HepG2 (cell line): ENCODE results near the gene SLC6A4. TPM values are rescaled to one million over a fixed set of nuclear protein-coding genes. Genes with fewer than 3 reads are reported as not detected.

Experiments
- HDAC1 ChIP-seq: sonication (generic); formaldehyde crosslinking; IDR thresholded peaks from 2 replicates; pipeline ENCODE4 v1.5.1; 2020; ENCODE audit warnings: mild to moderate bottlenecking, missing genetic modification reagents
- HOXA9 ChIP-seq: sonication (generic); formaldehyde crosslinking; IDR thresholded peaks from 2 replicates; pipeline ENCODE4 v1.8.1; 2022; ENCODE audit warnings: missing genetic modification reagents, mild to moderate bottlenecking, moderate library complexity, borderline replicate concordance
- JUN ChIP-seq: sonication (generic); formaldehyde crosslinking; IDR thresholded peaks from 2 replicates; pipeline ENCODE4 v1.4.0; 2020; ENCODE audit warnings: mild to moderate bottlenecking, missing genetic modification reagents
- KAT2B ChIP-seq: fragments of 150-350 bp; IDR thresholded peaks from 2 replicates; pipeline ENCODE4 v1.6.1; 2014; ENCODE audit warnings: low read depth, low read length, borderline replicate concordance
- KMT2B ChIP-seq: IDR thresholded peaks from 2 replicates; pipeline ENCODE4 v1.6.1; 2016; ENCODE audit warnings: missing genetic modification reagents, missing compliant biosample characterization
- MTF2 ChIP-seq: sonication (generic); formaldehyde crosslinking; IDR thresholded peaks from 2 replicates; pipeline ENCODE4 v1.5.0; 2020; ENCODE audit warnings: missing genetic modification reagents, borderline replicate concordance
- MYNN ChIP-seq: sonication (generic); formaldehyde crosslinking; IDR thresholded peaks from 2 replicates; pipeline ENCODE4 v1.4.0; 2020; ENCODE audit warnings: mild to moderate bottlenecking, low read depth, missing genetic modification reagents
- NPAS2 ChIP-seq: sonication (generic); formaldehyde crosslinking; IDR thresholded peaks from 2 replicates; pipeline ENCODE4 v1.8.0; 2022; ENCODE audit warnings: mild to moderate bottlenecking, missing genetic modification reagents, borderline replicate concordance
- PHF20 ChIP-seq: sonication (generic); formaldehyde crosslinking; IDR thresholded peaks from 2 replicates; pipeline ENCODE4 v1.5.0; 2020; ENCODE audit warnings: mild to moderate bottlenecking, missing genetic modification reagents
- REL ChIP-seq: sonication (generic); formaldehyde crosslinking; conservative IDR thresholded peaks from 2 replicates; pipeline ENCODE4 v1.8.0; 2022; ENCODE audit warnings: mild to moderate bottlenecking, missing genetic modification reagents, moderate library complexity
- SATB2 ChIP-seq: sonication (generic); formaldehyde crosslinking; IDR thresholded peaks from 2 replicates; pipeline ENCODE4 v1.5.0; 2020; ENCODE audit warnings: missing genetic modification reagents
- SIN3A ChIP-seq: IDR thresholded peaks from 2 replicates; pipeline ENCODE4 v1.6.1; 2011; ENCODE audit warnings: low read depth, mild to moderate bottlenecking, control low read depth, low read length, borderline replicate concordance
- TFE3 ChIP-seq: IDR thresholded peaks from 2 replicates; pipeline ENCODE4 v1.6.1; 2016
- ZFYVE20 ChIP-seq: sonication (generic); formaldehyde crosslinking; IDR thresholded peaks from 2 replicates; pipeline ENCODE4 v1.8.0; 2023; ENCODE audit warnings: low read depth, mild to moderate bottlenecking, moderate library complexity, missing genetic modification reagents, borderline replicate concordance
- ZNF230 ChIP-seq: sonication (generic); formaldehyde crosslinking; IDR thresholded peaks from 2 replicates; pipeline ENCODE4 v1.4.0; 2020; ENCODE audit warnings: mild to moderate bottlenecking, missing genetic modification reagents
- ZNF256 ChIP-seq: sonication (generic); formaldehyde crosslinking; conservative IDR thresholded peaks from 2 replicates; pipeline ENCODE4 v1.4.0; 2020; ENCODE audit warnings: missing genetic modification reagents
- ZNF260 ChIP-seq: sonication (generic); formaldehyde crosslinking; IDR thresholded peaks from 2 replicates; pipeline ENCODE4 v1.4.0; 2020; ENCODE audit warnings: missing genetic modification reagents, low read depth, mild to moderate bottlenecking, borderline replicate concordance
- ZNF496 ChIP-seq: sonication (generic); formaldehyde crosslinking; IDR thresholded peaks from 2 replicates; pipeline ENCODE4 v1.8.1; 2023; ENCODE audit warnings: mild to moderate bottlenecking, moderate library complexity, missing genetic modification reagents; ENCODE audit not compliant: insufficient replicate concordance
- ZNF607 ChIP-seq: sonication (generic); formaldehyde crosslinking; IDR thresholded peaks from 2 replicates; pipeline ENCODE4 v1.5.1; 2020; ENCODE audit warnings: missing genetic modification reagents, mild to moderate bottlenecking, borderline replicate concordance
- ZNF644 ChIP-seq: IDR thresholded peaks from 2 replicates; pipeline ENCODE4 v1.6.1; 2016; ENCODE audit warnings: low read depth
- ZNF737 ChIP-seq: sonication (generic); formaldehyde crosslinking; IDR thresholded peaks from 2 replicates; pipeline ENCODE4 v1.5.0; 2020; ENCODE audit warnings: missing genetic modification reagents, mild to moderate bottlenecking, borderline replicate concordance
- ZNF775 ChIP-seq: sonication (generic); formaldehyde crosslinking; IDR thresholded peaks from 2 replicates; pipeline ENCODE4 v1.4.0; 2020; ENCODE audit warnings: missing genetic modification reagents, mild to moderate bottlenecking, moderate library complexity, borderline replicate concordance
- ZNF792 ChIP-seq: IDR thresholded peaks from 2 replicates; pipeline ENCODE4 v1.6.1; 2016
- ZNF83 ChIP-seq: sonication (generic); formaldehyde crosslinking; IDR thresholded peaks from 2 replicates; pipeline ENCODE4 v1.4.0; 2020; ENCODE audit warnings: missing genetic modification reagents, mild to moderate bottlenecking, borderline replicate concordance
- polyA plus RNA-seq, 8 experiments: library from polyadenylated mRNA; depleted of rRNA in 3 of 8; stranded (reverse) in 7 of 8; unstranded in 1 of 8; fragments of >200 nt; fragmentation: Illumina TruSeq in 4 of 8; extraction: Trizol in 4 of 8; gene quantifications; 2 replicates each; pipeline versions ENCODE4 v1.2.1 to v1.2.3, GENCODE V29; 2011 to 2016; ENCODE audit warnings: low read depth in 4 of 8, missing spikeins in 1 of 8, mixed read lengths in 1 of 8; ENCODE audit not compliant: insufficient read depth in 1 of 8
- total RNA-seq, 5 experiments: library from RNA; depleted of rRNA; stranded (reverse); fragments of >200 nt; fragmentation: Illumina TruSeq; extraction: Trizol; gene quantifications; 2 replicates each; pipeline ENCODE4 v1.2.3, GENCODE V29; 2016; ENCODE audit warnings: low read depth in 1 of 5
- TF ChIP-seq, protein P1 (sequence below): conservative IDR thresholded peaks from 2 replicates; pipeline ENCODE4 v1.6.1; 2018; ENCODE audit warnings: missing genetic modification reagents
- TF ChIP-seq, protein P2 (sequence below): fragments of 450-650 bp; IDR thresholded peaks from 2 replicates; pipeline ENCODE4 v1.6.1; 2017; ENCODE audit warnings: mild to moderate bottlenecking

Gene SLC6A4
- total and polyA plus RNA-seq, 2 of the 13 experiments (the other 11 are each of a cell fraction or from before 2014, with no cell fraction given): 7.6 to 20.3 TPM

- TF ChIP-seq ZNF230 (CRISPR knock-in tag) (no peak), NPAS2 (CRISPR knock-in tag) (no peak), REL (CRISPR knock-in tag) (no peak), SIN3A (peak; percentile 17; the same call in 1 of the 2 replicates), ZNF775 (no peak), SATB2 (no peak), HDAC1 (CRISPR knock-in tag) (peak; percentile 69), JUN (CRISPR knock-in tag) (no peak), ZNF792 (CRISPR knock-in tag) (no peak), ZNF644 (CRISPR knock-in tag) (no peak), TFE3 (CRISPR knock-in tag) (no peak), MYNN (CRISPR knock-in tag) (no peak), ZNF83 (CRISPR knock-in tag) (no peak), KMT2B (no peak), ZNF496 (CRISPR knock-in tag) (no peak), ZNF737 (CRISPR knock-in tag) (no peak), ZNF260 (CRISPR knock-in tag) (no peak), PHF20 (CRISPR knock-in tag) (no peak), ZNF607 (CRISPR knock-in tag) (0 out of 2 replicates have a peak, but pooled peaks have one; percentile 27), MTF2 (CRISPR knock-in tag) (no peak), ZNF256 (no peak), HOXA9 (no peak), KAT2B (no peak), ZFYVE20 (CRISPR knock-in tag) (no peak)
- TF ChIP-seq, protein P1, sequence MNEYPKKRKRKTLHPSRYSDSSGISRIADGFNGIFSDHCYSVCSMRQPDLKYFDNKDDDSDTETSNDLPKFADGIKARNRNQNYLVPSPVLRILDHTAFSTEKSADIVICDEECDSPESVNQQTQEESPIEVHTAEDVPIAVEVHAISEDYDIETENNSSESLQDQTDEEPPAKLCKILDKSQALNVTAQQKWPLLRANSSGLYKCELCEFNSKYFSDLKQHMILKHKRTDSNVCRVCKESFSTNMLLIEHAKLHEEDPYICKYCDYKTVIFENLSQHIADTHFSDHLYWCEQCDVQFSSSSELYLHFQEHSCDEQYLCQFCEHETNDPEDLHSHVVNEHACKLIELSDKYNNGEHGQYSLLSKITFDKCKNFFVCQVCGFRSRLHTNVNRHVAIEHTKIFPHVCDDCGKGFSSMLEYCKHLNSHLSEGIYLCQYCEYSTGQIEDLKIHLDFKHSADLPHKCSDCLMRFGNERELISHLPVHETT (CRISPR knock-in tag): no peak
- TF ChIP-seq, protein P2, sequence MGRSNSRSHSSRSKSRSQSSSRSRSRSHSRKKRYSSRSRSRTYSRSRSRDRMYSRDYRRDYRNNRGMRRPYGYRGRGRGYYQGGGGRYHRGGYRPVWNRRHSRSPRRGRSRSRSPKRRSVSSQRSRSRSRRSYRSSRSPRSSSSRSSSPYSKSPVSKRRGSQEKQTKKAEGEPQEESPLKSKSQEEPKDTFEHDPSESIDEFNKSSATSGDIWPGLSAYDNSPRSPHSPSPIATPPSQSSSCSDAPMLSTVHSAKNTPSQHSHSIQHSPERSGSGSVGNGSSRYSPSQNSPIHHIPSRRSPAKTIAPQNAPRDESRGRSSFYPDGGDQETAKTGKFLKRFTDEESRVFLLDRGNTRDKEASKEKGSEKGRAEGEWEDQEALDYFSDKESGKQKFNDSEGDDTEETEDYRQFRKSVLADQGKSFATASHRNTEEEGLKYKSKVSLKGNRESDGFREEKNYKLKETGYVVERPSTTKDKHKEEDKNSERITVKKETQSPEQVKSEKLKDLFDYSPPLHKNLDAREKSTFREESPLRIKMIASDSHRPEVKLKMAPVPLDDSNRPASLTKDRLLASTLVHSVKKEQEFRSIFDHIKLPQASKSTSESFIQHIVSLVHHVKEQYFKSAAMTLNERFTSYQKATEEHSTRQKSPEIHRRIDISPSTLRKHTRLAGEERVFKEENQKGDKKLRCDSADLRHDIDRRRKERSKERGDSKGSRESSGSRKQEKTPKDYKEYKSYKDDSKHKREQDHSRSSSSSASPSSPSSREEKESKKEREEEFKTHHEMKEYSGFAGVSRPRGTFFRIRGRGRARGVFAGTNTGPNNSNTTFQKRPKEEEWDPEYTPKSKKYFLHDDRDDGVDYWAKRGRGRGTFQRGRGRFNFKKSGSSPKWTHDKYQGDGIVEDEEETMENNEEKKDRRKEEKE: no peak
These were observed 9.5 kb downstream of the SLC6A4 start (continued) for GRCh38 chr17:30225919-30226553.
